Neural cell (in vitro differentiated cells): ENCODE measurements around the gene PARD6G. TPM values are rescaled to one million over a fixed set of nuclear protein-coding genes. Genes with fewer than 3 reads are reported as not detected.

ENCODE experiments used
- H2AFZ ChIP-seq: fragments of 200-600, 300-800 bp; sonication (generic), shearing (Covaris generic); 2 replicates; pipeline ENCODE4 v1.6.0; 2014; ENCODE audit warnings: low read depth, mild to moderate bottlenecking, antibody characterized with exemption, low read length, moderate library complexity
- H3F3A ChIP-seq: fragments of 200-600 bp; shearing (Covaris generic); 2 replicates; pipeline ENCODE4 v1.6.1; 2016; ENCODE audit warnings: mild to moderate bottlenecking, moderate library complexity, mixed read lengths, antibody characterized with exemption, low read length; ENCODE audit not compliant: insufficient read depth, poor library complexity, severe bottlenecking
- H3K27ac ChIP-seq: fragments of 200-600, 300-800 bp; sonication (generic), shearing (Covaris generic); 2 replicates; pipeline ENCODE4 v1.5.1; 2014; ENCODE audit warnings: mild to moderate bottlenecking, low read length, moderate library complexity
- H3K27me3 ChIP-seq: fragments of 300-800, 200-600 bp; sonication (generic), shearing (Covaris generic); 2 replicates; pipeline ENCODE4 v1.6.0; 2014; ENCODE audit warnings: mild to moderate bottlenecking, low read depth, low read length, moderate library complexity; ENCODE audit not compliant: insufficient read depth
- H3K36me3 ChIP-seq: fragments of 300-800, 200-600 bp; sonication (generic), shearing (Covaris generic); 2 replicates; pipeline ENCODE4 v1.5.1; 2014; ENCODE audit warnings: mild to moderate bottlenecking, antibody characterized with exemption, low read length, moderate library complexity; ENCODE audit not compliant: insufficient read depth
- H3K4me2 ChIP-seq: fragments of 300-800, 200-600 bp; sonication (generic), shearing (Covaris generic); 2 replicates; pipeline ENCODE4 v1.6.0; 2014; ENCODE audit warnings: mild to moderate bottlenecking, low read length
- H3K4me3 ChIP-seq: fragments of 300-800, 200-600 bp; sonication (generic), shearing (Covaris generic); 2 replicates; pipeline ENCODE4 v1.5.1; 2014; ENCODE audit warnings: mild to moderate bottlenecking, low read length, moderate library complexity
- H3K79me2 ChIP-seq: fragments of 200-600 bp; shearing (Covaris generic); replicated peaks from 2 replicates; pipeline ENCODE4 v1.6.0; 2014; ENCODE audit warnings: mild to moderate bottlenecking, low read length, moderate library complexity; ENCODE audit not compliant: insufficient read depth
- H3K9ac ChIP-seq: fragments of 300-800, 200-600 bp; sonication (generic), shearing (Covaris generic); 2 replicates; pipeline ENCODE4 v1.6.1; 2016; ENCODE audit warnings: mild to moderate bottlenecking, low read length, mixed read lengths
- H3K9me2 ChIP-seq: fragments of 200-600 bp; shearing (Covaris generic); 2 replicates; pipeline ENCODE4 v1.6.1; 2016; ENCODE audit warnings: mild to moderate bottlenecking, low read length, mixed read lengths; ENCODE audit not compliant: insufficient read depth
- H3K9me3 ChIP-seq: fragments of 200-600, 300-800 bp; sonication (generic), shearing (Covaris generic); 2 replicates; pipeline ENCODE4 v1.6.1; 2016; ENCODE audit warnings: mild to moderate bottlenecking, mixed run types, low read length, moderate library complexity, mixed read lengths
- H4K20me1 ChIP-seq: fragments of 200-600 bp; shearing (Covaris generic); 2 replicates; pipeline ENCODE4 v1.6.1; 2016; ENCODE audit warnings: mild to moderate bottlenecking, mixed run types; ENCODE audit not compliant: insufficient read depth
- EP300 ChIP-seq: fragments of 450-650 bp; conservative IDR thresholded peaks from 2 replicates; pipeline ENCODE4 v1.6.1; 2014; ENCODE audit warnings: antibody characterized with exemption, mild to moderate bottlenecking, moderate library complexity; ENCODE audit not compliant: poor library complexity, severe bottlenecking
- EZH2 ChIP-seq: fragments of 200-600, 300-800 bp; shearing (Covaris generic), sonication (generic); IDR thresholded peaks from 2 replicates; pipeline ENCODE4 v1.6.1; 2014; ENCODE audit warnings: antibody characterized with exemption, low read length, borderline replicate concordance, mild to moderate bottlenecking; ENCODE audit not compliant: insufficient read depth, poor library complexity, severe bottlenecking
- MXI1 ChIP-seq: fragments of 450-650 bp; conservative IDR thresholded peaks from 2 replicates; pipeline ENCODE4 v1.6.1; 2014; ENCODE audit warnings: antibody characterized with exemption, mild to moderate bottlenecking; ENCODE audit not compliant: poor library complexity, severe bottlenecking
- POLR2AphosphoS5 ChIP-seq: IDR thresholded peaks from 2 replicates; pipeline ENCODE4 v1.6.1; 2012
- RAD21 ChIP-seq: fragments of 450-650 bp; conservative IDR thresholded peaks from 2 replicates; pipeline ENCODE4 v1.6.1; 2014; ENCODE audit warnings: antibody characterized with exemption, mild to moderate bottlenecking, moderate library complexity
- SMC3 ChIP-seq: fragments of 450-650 bp; conservative IDR thresholded peaks from 2 replicates; pipeline ENCODE4 v1.6.1; 2014; ENCODE audit warnings: antibody characterized with exemption, mild to moderate bottlenecking, moderate library complexity; ENCODE audit not compliant: poor library complexity
- TAF1 ChIP-seq: IDR thresholded peaks from 2 replicates; pipeline ENCODE4 v1.6.1; 2012; ENCODE audit warnings: low read depth
- polyA plus RNA-seq: library from polyadenylated mRNA; depleted of rRNA; stranded (reverse); fragments of >200 nt; gene quantifications from 2 replicates; pipeline ENCODE4 v1.2.3, GENCODE V29; 2014
- TF ChIP-seq, protein P1 (sequence below): IDR thresholded peaks from 2 replicates; pipeline ENCODE4 v1.6.1; 2012; ENCODE audit warnings: borderline replicate concordance
- TF ChIP-seq, protein P2 (sequence below): fragments of 450-650 bp; IDR thresholded peaks from 2 replicates; pipeline ENCODE4 v1.5.1; 2014; ENCODE audit warnings: antibody characterized with exemption, mild to moderate bottlenecking, moderate library complexity; ENCODE audit not compliant: poor library complexity, severe bottlenecking

The PARD6G gene
- polyA plus RNA-seq, 1 donor from 2014 or later = 9.3 TPM

DNA sequence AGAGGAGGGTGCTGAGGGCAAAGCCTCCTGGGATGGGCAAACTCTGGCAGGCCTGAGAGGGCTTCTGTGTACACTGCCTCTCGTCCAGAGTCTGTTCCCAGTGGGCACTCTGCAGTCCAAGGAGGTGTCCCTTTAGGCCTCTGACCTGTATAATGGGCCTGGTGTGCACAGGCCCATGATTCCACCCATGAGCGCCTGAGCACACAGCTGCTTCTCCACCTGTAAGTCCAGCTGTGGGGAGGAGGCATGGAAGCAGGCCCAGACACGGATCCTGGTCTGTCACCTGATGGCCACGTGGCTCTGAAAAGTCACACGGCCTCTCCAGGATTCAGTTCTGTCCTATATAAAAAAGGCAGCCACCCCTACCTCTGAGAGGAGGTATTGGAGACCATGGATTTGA, 57.0 kb downstream of the PARD6G start:
- TF ChIP-seq EP300 (no peak), MXI1 (no peak), SMC3 (no peak), TAF1 (no peak), EZH2 (no peak)
- H3K4me2 ChIP-seq = no peak overlapping the region
- H4K20me1 ChIP-seq = no peaks in the 10 kb centered on the region

DNA sequence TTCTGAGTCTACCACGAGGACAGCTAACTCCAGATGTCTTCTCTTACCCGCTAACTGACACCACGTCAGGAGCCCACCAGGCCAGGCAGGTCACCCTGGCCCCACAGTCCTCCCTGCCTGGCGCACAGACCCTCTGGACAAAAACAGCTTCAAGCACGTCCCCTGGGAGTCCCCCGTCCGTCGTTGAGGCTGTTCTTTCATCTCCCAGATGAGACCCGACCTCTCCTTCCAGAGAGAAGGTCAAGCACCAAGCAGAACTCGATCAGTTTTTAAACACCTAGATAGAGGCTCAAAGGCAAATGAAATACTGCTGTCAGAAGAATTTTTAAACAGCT, 57.8 kb downstream of the PARD6G start:
- Histone ChIP-seq H3K27me3 (no peaks in the 10 kb centered on the region), H3K9me3 (no peaks in the 10 kb centered on the region), H3F3A (no peaks in the 10 kb centered on the region), H3K9ac (no peak overlapping the region), H3K9me2 (no peaks in the 10 kb centered on the region), H3K36me3 (peaks cover 5% of the 10 kb centered on the region), H3K4me3 (no peak overlapping the region), H3K4me2 (no peak overlapping the region), H3K79me2 (no peaks in the 10 kb centered on the region), H4K20me1 (no peaks in the 10 kb centered on the region), H3K27ac (no peak overlapping the region), H2AFZ (no peak overlapping the region)
- TF ChIP-seq POLR2AphosphoS5 (no peak), EZH2 (no peak), EP300 (no peak), MXI1 (no peak), RAD21 (no peak), TAF1 (no peak)
- TF ChIP-seq, protein P1, sequence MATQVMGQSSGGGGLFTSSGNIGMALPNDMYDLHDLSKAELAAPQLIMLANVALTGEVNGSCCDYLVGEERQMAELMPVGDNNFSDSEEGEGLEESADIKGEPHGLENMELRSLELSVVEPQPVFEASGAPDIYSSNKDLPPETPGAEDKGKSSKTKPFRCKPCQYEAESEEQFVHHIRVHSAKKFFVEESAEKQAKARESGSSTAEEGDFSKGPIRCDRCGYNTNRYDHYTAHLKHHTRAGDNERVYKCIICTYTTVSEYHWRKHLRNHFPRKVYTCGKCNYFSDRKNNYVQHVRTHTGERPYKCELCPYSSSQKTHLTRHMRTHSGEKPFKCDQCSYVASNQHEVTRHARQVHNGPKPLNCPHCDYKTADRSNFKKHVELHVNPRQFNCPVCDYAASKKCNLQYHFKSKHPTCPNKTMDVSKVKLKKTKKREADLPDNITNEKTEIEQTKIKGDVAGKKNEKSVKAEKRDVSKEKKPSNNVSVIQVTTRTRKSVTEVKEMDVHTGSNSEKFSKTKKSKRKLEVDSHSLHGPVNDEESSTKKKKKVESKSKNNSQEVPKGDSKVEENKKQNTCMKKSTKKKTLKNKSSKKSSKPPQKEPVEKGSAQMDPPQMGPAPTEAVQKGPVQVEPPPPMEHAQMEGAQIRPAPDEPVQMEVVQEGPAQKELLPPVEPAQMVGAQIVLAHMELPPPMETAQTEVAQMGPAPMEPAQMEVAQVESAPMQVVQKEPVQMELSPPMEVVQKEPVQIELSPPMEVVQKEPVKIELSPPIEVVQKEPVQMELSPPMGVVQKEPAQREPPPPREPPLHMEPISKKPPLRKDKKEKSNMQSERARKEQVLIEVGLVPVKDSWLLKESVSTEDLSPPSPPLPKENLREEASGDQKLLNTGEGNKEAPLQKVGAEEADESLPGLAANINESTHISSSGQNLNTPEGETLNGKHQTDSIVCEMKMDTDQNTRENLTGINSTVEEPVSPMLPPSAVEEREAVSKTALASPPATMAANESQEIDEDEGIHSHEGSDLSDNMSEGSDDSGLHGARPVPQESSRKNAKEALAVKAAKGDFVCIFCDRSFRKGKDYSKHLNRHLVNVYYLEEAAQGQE = no peak
- TF ChIP-seq, protein P2, sequence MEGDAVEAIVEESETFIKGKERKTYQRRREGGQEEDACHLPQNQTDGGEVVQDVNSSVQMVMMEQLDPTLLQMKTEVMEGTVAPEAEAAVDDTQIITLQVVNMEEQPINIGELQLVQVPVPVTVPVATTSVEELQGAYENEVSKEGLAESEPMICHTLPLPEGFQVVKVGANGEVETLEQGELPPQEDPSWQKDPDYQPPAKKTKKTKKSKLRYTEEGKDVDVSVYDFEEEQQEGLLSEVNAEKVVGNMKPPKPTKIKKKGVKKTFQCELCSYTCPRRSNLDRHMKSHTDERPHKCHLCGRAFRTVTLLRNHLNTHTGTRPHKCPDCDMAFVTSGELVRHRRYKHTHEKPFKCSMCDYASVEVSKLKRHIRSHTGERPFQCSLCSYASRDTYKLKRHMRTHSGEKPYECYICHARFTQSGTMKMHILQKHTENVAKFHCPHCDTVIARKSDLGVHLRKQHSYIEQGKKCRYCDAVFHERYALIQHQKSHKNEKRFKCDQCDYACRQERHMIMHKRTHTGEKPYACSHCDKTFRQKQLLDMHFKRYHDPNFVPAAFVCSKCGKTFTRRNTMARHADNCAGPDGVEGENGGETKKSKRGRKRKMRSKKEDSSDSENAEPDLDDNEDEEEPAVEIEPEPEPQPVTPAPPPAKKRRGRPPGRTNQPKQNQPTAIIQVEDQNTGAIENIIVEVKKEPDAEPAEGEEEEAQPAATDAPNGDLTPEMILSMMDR = no peak

More for the DNA sequence above, 57.0 kb downstream of the PARD6G start:
- H3K79me2 ChIP-seq = no peaks in the 10 kb centered on the region
- H3K4me3 ChIP-seq = no peak overlapping the region
- no peak overlapping the region for H2AFZ ChIP-seq
- H3K9me2 ChIP-seq = no peaks in the 10 kb centered on the region
- no peaks in the 10 kb centered on the region for H3K27me3 ChIP-seq
- no peaks in the 10 kb centered on the region for H3F3A ChIP-seq
- no peak overlapping the region for H3K27ac ChIP-seq
- H3K36me3 ChIP-seq = peaks cover 5% of the 10 kb centered on the region
- H3K9ac ChIP-seq = no peak overlapping the region
- H3K9me3 ChIP-seq = no peaks in the 10 kb centered on the region
